COR-L47 (cell line): Measurements from ENCODE around the gene ECPAS.
"Not testable (repeated sequence)": the region's sequence is repeated elsewhere in the genome, so short reads cannot be mapped to it uniquely, and the experiment has no call there.

ENCODE experiments used
- DNase-seq: peaks from one replicate; lab custom pipeline; 2025; lab: John Stamatoyannopoulos, UW

The ECPAS gene

GRCh38 chr9:111467778-111468367 lies 16.3 kb downstream of the ECPAS start:
- DNase-seq: no peak

- no peak for DNase-seq
Observed at GRCh38 chr9:111463048-111463447, 21.1 kb downstream of the ECPAS start.

DNA sequence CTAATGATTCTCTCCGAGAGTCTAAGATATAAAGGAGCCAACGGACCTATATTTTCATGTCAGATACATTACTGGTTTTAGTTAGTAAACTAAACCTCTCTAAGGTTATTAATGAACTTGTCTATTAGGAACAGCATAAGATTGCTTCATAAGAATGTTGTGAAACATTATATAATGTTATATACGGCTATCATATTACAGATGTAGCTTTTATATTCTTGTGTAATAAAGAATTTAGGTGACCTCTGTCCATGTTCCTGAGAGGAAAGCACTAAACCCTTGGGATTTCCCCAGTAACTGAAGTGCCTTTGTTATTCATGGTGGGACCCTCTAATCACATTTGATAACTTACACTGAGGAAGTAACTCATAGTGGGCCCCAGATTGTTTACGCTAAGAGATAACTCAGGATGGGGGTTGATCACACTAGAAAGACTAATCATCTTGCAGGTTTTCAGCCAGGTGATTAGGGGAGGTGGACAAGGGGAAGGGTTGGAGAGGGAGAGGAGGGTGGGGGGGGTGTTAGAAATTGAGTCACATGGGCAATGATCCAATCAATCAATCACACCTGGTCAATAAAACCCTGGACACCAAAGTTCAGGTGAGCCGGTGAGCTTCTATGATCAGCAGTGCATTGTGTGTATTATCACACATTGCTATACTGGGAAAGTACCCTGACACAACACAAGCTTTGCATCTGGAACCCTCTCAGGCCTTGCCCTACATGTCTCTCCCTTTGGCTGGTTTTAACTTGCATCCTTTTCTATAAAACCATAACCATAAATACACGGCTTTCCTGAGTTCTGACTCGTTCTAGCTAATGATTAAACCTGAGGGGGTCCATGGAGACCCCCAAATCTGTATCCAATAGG lies 25.8 kb downstream of the ECPAS start:
- no peak for DNase-seq

- DNase-seq: no peak
Observed at GRCh38 chr9:111456529-111456928, 27.7 kb downstream of the ECPAS start.

GRCh38 chr9:111455638-111456037 lies 28.5 kb downstream of the ECPAS start:
- DNase-seq: no peak

- DNase-seq: no peak
Observed at GRCh38 chr9:111454751-111455150, 29.4 kb downstream of the ECPAS start.

DNA sequence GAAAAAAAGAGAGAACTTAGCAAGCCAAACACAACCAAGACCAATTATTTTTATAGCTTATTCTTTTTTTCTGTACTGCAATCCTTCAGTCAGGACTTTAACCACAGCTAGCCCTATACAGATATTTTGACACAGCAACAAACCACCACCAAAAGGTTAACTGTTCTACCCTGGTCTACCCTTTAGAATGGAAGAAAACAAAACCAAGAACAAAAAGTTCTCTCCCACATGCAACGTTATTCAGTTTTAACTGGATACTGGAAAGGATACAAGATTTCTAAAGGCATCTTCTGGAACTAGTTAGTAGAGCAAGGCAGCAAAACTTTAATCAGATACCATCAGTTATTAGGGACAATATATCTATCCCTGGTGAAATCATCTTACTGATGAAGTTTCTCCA lies 32.6 kb downstream of the ECPAS start:
- DNase-seq: no peak

- DNase-seq: no peak
Observed at GRCh38 chr9:111450124-111450523, 34.1 kb downstream of the ECPAS start.

GRCh38 chr9:111449705-111450104 lies 34.5 kb downstream of the ECPAS start:
- DNase-seq: no peak

DNA sequence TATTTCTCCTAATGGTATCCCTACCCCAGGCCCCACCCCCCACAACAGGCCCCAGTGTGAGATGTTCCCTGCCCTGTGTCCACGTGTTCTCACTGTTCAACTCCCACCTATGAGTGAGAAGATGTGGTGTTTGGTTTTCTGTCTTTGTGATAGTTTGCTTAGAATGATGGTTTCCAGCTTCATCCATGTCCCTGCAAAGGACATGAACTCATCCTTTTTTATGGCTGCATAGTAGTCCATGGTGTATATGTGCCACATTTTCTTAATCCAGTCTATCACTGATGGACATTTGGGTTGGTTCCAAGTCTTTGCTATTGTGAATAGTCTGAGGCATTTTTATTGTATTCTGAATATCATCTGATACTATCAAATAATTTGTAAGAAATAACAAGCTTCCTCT lies 38.4 kb downstream of the ECPAS start:
- not testable (repeated sequence) for DNase-seq

DNA sequence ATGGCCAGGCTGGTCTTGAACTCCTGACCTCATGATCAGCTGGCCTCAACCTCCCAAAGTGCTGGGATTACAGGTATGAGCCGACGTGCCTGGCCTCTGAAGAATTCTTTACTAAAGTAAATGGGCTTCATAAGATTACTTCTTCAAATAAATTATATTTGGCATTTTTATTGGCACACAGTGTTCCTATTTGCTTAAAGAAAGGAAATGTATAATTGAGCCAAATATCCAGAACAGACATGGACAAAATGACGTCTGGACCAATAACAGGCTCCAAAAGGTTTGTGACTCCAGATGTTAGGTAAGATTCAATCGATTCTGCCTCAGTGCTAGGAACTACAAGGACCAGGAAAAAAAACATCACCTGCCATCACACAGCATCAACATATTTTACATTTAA lies 40.7 kb downstream of the ECPAS start:
- no peak for DNase-seq

- DNase-seq: no peak
Observed at GRCh38 chr9:111442360-111443027, 41.7 kb downstream of the ECPAS start.

- no peak for DNase-seq
Observed at GRCh38 chr9:111440226-111440625, 44.0 kb downstream of the ECPAS start.

- no peak for DNase-seq
Observed at GRCh38 chr9:111438541-111439235, 45.5 kb downstream of the ECPAS start.

GRCh38 chr9:111436571-111436970 lies 47.6 kb downstream of the ECPAS start:
- no peak for DNase-seq

- DNase-seq: no peak
Observed at GRCh38 chr9:111433082-111433481, 51.1 kb downstream of the ECPAS start.

DNA sequence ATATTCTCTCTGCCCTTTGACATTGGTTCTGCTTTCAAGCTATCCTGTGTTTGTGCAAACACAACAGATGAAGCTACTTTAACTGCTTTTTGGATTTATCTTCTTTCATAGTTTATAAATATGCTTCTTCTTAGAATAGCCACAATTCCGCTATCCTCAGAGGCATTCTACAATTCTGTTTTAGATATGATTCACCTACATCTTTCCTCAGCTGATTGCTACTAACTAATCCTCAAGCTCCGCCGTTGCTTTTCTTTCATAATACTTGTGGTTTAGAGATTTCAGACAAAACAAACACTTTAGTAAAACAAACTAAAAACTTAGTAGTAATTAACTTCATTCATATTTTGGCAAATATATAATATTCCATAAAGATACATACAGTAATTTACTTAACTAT lies 52.5 kb downstream of the ECPAS start:
- DNase-seq: no peak

GRCh38 chr9:111429175-111429574 lies 55.0 kb downstream of the ECPAS start:
- DNase-seq: no peak

DNA sequence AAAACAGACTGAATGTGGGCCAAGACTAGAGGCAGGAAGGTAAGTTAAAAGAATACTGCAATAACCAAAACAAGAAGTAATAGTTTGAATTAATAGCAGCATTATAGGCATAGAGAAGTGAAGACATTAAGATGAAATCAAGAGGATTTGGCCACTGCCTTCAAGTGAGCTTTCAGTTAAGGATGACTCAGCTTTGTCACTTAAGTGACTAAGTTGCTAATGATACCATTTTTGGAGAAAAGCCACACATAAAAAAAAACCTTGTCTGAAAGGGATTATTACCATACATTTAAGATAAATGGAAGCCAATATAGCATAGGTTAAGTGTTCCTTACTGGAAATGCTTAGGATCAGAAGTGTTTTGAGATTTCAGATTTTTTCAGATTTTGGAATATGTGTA lies 57.0 kb downstream of the ECPAS start:
- DNase-seq: no peak

DNA sequence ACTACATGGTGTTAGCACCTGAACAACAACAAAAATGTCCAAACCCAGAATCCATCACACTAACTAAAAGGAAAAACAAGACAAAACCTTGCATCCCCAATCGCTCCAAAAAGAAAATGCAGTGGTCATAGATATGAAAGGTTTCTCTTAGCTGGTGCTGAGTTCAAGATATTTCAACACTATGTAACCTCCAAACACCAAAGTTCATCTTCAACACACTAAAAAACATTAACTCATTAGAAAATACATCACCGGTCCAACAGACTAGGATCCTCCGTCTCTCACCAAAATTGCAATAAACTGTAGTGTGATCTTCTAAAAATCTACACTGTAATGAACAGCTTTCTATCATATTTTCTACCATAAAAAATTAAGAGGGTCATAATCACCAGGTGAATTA lies 60.8 kb downstream of the ECPAS start:
- DNase-seq: no peak

DNA sequence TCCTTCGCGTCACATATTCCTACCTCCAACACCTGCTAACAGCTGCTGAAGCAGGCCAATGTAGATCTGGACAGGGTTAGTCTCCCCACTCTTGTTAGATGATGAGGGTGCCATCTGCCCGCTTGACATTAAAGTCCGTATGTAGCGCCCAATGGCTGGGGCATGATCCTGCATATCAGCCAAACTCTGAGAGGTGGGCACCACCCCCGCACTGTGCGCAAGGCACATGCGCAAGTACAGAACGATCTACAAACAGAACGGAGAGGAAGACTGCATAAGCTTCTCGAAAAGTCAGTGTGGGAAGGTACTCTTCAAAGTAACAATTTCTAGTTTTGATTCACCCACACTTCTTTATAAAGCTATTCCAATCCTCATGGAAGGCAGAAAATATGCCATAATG lies 69.8 kb downstream of the ECPAS start:
- DNase-seq: no peak

DNA sequence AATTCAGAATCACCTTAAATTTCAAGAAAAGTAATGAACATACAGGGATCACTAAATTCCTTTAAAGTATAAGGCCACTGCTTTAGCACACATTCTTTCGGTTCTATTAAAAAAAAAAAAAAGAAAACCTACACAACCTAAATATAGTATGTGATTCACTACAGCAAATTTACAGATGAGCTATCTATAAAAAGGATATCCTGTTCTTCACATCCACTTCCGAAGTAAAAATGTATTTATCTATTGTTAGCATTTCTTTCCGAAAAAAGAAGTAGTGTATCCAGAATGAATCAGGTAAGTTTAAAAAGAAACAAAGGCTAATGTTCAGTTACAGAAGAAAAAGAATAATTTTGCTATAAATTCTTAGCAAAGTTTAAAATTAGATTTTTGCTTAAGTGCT lies 70.2 kb downstream of the ECPAS start:
- no peak for DNase-seq

DNA sequence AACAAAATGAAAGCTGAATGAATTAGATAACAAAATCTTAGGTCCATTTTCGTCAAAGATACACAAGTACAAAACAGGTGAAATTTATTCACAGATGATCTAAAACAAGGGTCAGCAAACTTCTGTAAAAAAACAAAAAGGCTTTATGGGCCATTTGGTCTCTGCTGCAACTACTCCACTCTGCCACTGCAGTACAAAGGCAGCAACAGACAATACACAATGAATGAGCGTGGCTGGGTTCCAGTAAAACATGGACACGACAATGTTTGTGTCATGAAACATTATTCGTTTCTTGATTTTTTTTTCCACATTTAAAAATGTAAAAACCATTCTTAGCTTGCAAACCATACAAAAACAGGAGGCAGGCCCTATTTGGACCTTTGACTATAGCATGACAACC lies 71.9 kb downstream of the ECPAS start:
- DNase-seq: no peak
